HG03280 (cell line): ENCODE data around the gene DLGAP5.

Experiments
- ATAC-seq: cut with Tn5 transposase; IDR thresholded peaks from one replicate; pipeline ENCODE4 v1.9.1; 2021; ENCODE audit warnings: mild to moderate bottlenecking, moderate library complexity; ENCODE audit not compliant: unreplicated experiment

Gene DLGAP5

GRCh38 chr14:55115861-55116245, 75.5 kb downstream of the DLGAP5 start:
- ATAC-seq: no peak

DNA sequence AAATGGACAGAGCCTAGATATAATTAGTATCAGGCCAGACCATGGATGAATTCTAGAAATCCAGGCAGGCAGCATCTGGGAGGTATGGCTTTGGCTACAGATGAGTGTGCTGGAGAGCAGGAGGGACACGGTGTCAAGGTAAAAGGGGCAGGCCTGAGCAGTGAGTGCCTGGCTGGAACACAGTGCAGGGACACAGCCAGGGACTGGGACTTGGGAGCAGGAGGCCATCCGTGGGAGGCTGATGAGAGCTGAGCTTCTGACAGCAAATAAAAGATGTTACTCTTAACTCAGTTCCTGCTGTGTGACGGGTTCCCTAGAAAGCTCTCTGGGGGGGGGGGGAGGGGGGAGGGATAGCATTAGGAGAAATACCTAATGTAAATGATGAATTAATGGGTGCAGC, 75.9 kb downstream of the DLGAP5 start:
- no peak for ATAC-seq

DNA sequence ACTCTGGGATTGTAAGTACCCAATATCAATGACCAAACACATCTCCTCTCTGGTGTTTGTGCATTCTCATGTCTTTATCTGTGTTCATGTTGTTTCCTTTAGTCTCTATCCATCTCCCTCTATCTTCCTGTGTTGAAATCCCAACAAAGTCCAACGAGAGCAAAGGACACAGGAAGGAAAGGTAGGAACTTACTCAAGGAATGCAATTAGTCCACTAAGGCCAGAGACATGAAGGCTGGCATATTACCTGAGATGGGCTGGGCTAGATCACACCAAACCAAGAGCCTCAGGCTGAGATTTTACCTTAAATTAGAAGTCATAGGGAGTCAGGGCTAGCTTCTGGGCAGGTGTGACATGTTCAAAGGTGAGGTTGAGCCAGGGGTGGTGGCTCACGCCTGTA, 76.7 kb downstream of the DLGAP5 start:
- no peak for ATAC-seq

DNA sequence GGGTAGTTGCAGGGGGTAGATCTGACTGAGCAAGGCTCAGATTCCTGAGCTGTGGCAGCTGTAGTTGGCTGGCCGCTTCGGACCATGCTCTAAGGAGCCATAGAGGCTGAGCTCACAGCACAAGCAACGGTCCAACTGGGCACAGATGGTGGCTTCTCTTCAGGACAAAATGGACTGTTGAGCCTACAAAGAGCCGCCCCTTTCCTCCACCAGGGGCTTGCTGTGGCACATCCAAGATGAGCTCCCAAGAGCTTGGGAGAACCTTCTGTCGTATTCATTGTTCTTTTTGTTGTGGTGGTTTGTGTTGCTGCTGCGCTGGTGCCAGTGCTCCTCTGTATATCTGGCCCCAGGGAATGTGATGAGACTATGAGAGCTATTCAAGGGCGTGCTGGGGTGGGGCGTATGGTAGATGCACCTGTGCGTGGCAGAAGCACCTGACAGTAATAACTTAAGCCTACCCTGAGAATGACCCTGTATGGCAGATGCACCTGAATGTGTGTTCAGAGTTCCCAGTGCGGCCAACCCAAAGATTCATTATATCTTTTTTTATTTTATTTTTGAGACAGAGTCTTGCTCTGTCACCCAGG, 80.2 kb downstream of the DLGAP5 start:
- no peak for ATAC-seq

- ATAC-seq: no peak
Measured at GRCh38 chr14:55109836-55110235, 81.5 kb downstream of the DLGAP5 start.

- ATAC-seq: no peak
Measured at GRCh38 chr14:55107766-55108554, 83.4 kb downstream of the DLGAP5 start.

DNA sequence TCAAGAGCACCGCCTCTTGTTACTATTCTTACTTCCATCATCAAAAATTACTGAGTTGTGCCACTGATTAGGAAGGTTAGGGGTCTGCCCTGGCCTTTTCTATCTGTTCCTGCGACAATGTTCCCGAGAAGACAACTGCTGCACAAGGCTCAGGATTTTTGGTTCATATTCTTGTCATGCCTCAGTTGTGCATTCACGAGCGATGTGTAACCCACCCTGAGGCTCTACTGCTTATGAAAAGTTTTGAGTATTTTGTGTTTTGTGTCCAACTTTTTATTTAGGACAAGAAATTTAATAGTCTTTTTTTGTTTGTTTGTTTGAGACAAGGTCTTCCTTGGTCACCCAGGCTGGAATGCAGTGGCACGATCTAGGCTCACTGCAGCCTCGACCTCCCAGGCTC, 85.4 kb downstream of the DLGAP5 start:
- no peak for ATAC-seq

GRCh38 chr14:55103971-55104954, 87.1 kb downstream of the DLGAP5 start:
- no peak for ATAC-seq

- ATAC-seq: peak; percentile 42
Measured at GRCh38 chr14:55103005-55103640, 88.3 kb downstream of the DLGAP5 start.

- ATAC-seq: peak; percentile 72
Measured at GRCh38 chr14:55102141-55102621, 89.2 kb downstream of the DLGAP5 start.

GRCh38 chr14:55101698-55102097, 89.7 kb downstream of the DLGAP5 start:
- ATAC-seq: no peak

DNA sequence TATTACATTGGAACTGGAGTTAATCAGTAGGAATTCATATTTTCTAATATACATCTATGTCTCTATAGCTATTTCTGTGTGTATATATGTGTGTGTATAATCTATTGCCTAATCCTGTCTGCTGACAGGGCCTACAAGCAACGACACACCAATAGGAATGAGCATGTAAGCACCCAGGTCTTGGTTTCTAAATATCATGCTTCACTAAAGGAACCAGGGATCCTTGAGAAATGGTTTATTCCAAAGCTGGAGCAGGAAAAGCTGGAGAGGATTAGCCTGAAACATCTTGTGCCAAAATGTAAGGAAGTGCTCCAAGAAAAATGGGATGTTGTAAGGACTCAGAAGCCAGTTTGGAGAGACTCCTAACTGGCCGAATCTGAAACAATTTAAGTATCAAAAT, 91.6 kb downstream of the DLGAP5 start:
- ATAC-seq: no peak

DNA sequence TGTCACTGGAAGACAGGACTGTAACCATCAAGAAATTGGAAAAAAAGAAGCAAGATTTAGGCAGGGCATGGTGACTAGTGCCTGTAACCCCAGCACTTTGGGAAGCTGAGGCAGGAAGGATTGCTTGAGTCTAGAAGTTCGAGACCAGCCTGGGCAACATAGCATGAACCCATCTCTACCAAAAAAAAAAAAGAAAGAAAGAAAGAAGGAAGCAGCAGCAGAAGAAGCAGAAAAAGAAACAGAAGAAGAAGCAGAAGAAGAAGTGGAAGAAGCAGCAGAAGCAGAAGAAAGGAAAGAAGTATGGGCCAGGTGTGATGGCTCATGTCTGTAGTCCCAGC, 92.9 kb downstream of the DLGAP5 start:
- ATAC-seq: no peak
